Glutamatergic neuron (in vitro differentiated cells): ENCODE data around the gene KCNK2. TPM values are rescaled to one million over a fixed set of nuclear protein-coding genes. Genes with fewer than 3 reads are reported as not detected.

Source experiments
- DNase-seq: peaks from one replicate; pipeline ENCODE4 v3.0.0; 2022
- H3K27ac Mint-ChIP-seq: one replicate; pipeline ENCODE4 v1.8.0; 2020; ENCODE audit warnings: mild to moderate bottlenecking, mixed read lengths, inconsistent platforms; ENCODE audit not compliant: unreplicated experiment
- H3K27me3 Mint-ChIP-seq: one replicate; pipeline ENCODE4 v1.8.0; 2020; ENCODE audit warnings: mild to moderate bottlenecking, moderate library complexity, mixed read lengths, inconsistent platforms; ENCODE audit not compliant: unreplicated experiment
- H3K36me3 Mint-ChIP-seq: one replicate; pipeline ENCODE4 v1.8.0; 2020; ENCODE audit warnings: mild to moderate bottlenecking, mixed read lengths, inconsistent platforms; ENCODE audit not compliant: unreplicated experiment
- H3K4me1 Mint-ChIP-seq: one replicate; pipeline ENCODE4 v1.8.0; 2020; ENCODE audit warnings: mild to moderate bottlenecking, low read depth, mixed read lengths, inconsistent platforms; ENCODE audit not compliant: unreplicated experiment
- H3K4me3 Mint-ChIP-seq: one replicate; pipeline ENCODE4 v1.8.0; 2020; ENCODE audit warnings: mild to moderate bottlenecking, mixed read lengths, inconsistent platforms; ENCODE audit not compliant: unreplicated experiment
- H3K9me3 Mint-ChIP-seq: one replicate; pipeline ENCODE4 v1.8.0; 2020; ENCODE audit warnings: mild to moderate bottlenecking, moderate library complexity, mixed read lengths, inconsistent platforms; ENCODE audit not compliant: unreplicated experiment
- CTCF ChIP-seq: fragments of 200-600 bp; sonication (generic); IDR thresholded peaks from one replicate; pipeline ENCODE4 v1.5.0; 2021; ENCODE audit not compliant: partially characterized antibody, unreplicated experiment
- total RNA-seq: library from RNA; stranded (reverse); fragmentation: NEBNext Ultra II Directional; extraction: Animal tissue kit (Norgen Biotek cat#: 25700); gene quantifications from one replicate; pipeline ENCODE4 v1.2.1, GENCODE V29; 2021; ENCODE audit not compliant: unreplicated experiment

KCNK2 gene
- total RNA-seq, 1 donor from 2014 or later, result not detected

- Mint-ChIP-seq H3K4me1 (no peaks in the 10 kb centered on the region), H3K9me3 (no peaks in the 10 kb centered on the region), H3K27me3 (peaks cover 11% of the 10 kb centered on the region), H3K4me3 (no peak overlapping the region), H3K27ac (no peak overlapping the region), H3K36me3 (no peaks in the 10 kb centered on the region)
- no peak for DNase-seq
- TF ChIP-seq CTCF, result no peak
These were observed 3.1 kb upstream of the KCNK2 start for GRCh38 chr1:215079456-215079855.

- peak; percentile 32 for DNase-seq
- H3K9me3 Mint-ChIP-seq, result no peaks in the 10 kb centered on the region
- TF ChIP-seq CTCF, result no peak
- no peaks in the 10 kb centered on the region for H3K4me1 Mint-ChIP-seq
- peaks cover 11% of the 10 kb centered on the region for H3K27me3 Mint-ChIP-seq
- H3K36me3 Mint-ChIP-seq, result no peaks in the 10 kb centered on the region
- no peak overlapping the region for H3K27ac Mint-ChIP-seq
- peak overlapping the region; percentile 86 for H3K4me3 Mint-ChIP-seq
These were observed 641 bp upstream of the KCNK2 start for GRCh38 chr1:215081661-215082531.

- H3K9me3 Mint-ChIP-seq, result no peaks in the 10 kb centered on the region
- H3K27ac Mint-ChIP-seq, result no peak overlapping the region
- H3K4me1 Mint-ChIP-seq, result no peaks in the 10 kb centered on the region
- H3K4me3 Mint-ChIP-seq, result peak overlapping the region; percentile 88
- H3K27me3 Mint-ChIP-seq, result peaks cover 11% of the 10 kb centered on the region
- H3K36me3 Mint-ChIP-seq, result no peaks in the 10 kb centered on the region
- no peak for TF ChIP-seq CTCF
- peak; percentile 23 for DNase-seq
These were observed 935 bp downstream of the KCNK2 start for GRCh38 chr1:215083383-215083961.

- H3K36me3 Mint-ChIP-seq, result no peaks in the 10 kb centered on the region
- peaks cover 11% of the 10 kb centered on the region for H3K27me3 Mint-ChIP-seq
- H3K9me3 Mint-ChIP-seq, result no peaks in the 10 kb centered on the region
- no peaks in the 10 kb centered on the region for H3K4me1 Mint-ChIP-seq
- H3K4me3 Mint-ChIP-seq, result no peak overlapping the region
- no peak for TF ChIP-seq CTCF
- no peak for DNase-seq
- H3K27ac Mint-ChIP-seq, result no peak overlapping the region
These were observed 2.1 kb downstream of the KCNK2 start for GRCh38 chr1:215084621-215085020.

- Mint-ChIP-seq H3K27me3 (peaks cover 7% of the 10 kb centered on the region), H3K36me3 (no peaks in the 10 kb centered on the region), H3K4me3 (no peak overlapping the region), H3K9me3 (no peaks in the 10 kb centered on the region), H3K4me1 (no peaks in the 10 kb centered on the region), H3K27ac (no peak overlapping the region)
- DNase-seq, result no peak
- TF ChIP-seq CTCF, result no peak
These were observed 5.1 kb downstream of the KCNK2 start for GRCh38 chr1:215087603-215088002.
